Neutrophil (primary cell): ENCODE data around the gene ATP9B.

ENCODE experiments used
- H3K27ac ChIP-seq: fragments of 200-600 bp; sonication (generic); 2 replicates; pipeline ENCODE4 v1.5.1; 2016; ENCODE audit warnings: mild to moderate bottlenecking, moderate library complexity
- H3K27me3 ChIP-seq: fragments of 200-600 bp; sonication (generic); 2 replicates; pipeline ENCODE4 v1.6.0; 2016; ENCODE audit warnings: mild to moderate bottlenecking
- H3K36me3 ChIP-seq: fragments of 200-600 bp; sonication (generic); 2 replicates; pipeline ENCODE4 v1.5.1; 2017
- H3K4me1 ChIP-seq, 2 experiments: fragments of 200-600 bp in 1 of 2; sonication (generic) in 1 of 2; 1 replicate in 1 of 2; 2 replicates in 1 of 2; pipeline versions ENCODE4 v1.5.1 to v1.6.1; 2013 to 2016; ENCODE audit warnings: low read depth in 1 of 2, low read length in 1 of 2, mild to moderate bottlenecking in 1 of 2, moderate library complexity in 1 of 2; ENCODE audit not compliant: control insufficient read depth in 1 of 2, insufficient read depth in 1 of 2
- H3K4me3 ChIP-seq, 2 experiments: fragments of 200-600 bp in 1 of 2; sonication (generic) in 1 of 2; 1 replicate in 1 of 2; 2 replicates in 1 of 2; pipeline ENCODE4 v1.5.1; 2013 to 2016; ENCODE audit warnings: low read depth in 1 of 2, low read length in 1 of 2, mild to moderate bottlenecking in 1 of 2, moderate library complexity in 1 of 2
- H3K9me3 ChIP-seq: fragments of 200-600 bp; sonication (generic); 2 replicates; pipeline ENCODE4 v1.5.1; 2016
- CTCF ChIP-seq: fragments of 200-600 bp; sonication (generic); IDR thresholded peaks from 2 replicates; pipeline ENCODE4 v1.5.1; 2016; ENCODE audit warnings: antibody characterized with exemption

The ATP9B gene

GRCh38 chr18:79216176-79216575 lies 147.0 kb downstream of the ATP9B start:
- H3K4me1 ChIP-seq, result no peaks in the 10 kb centered on the region
- no peaks in the 10 kb centered on the region for H3K36me3 ChIP-seq

GRCh38 chr18:79217979-79218604 lies 148.9 kb downstream of the ATP9B start:
- Histone ChIP-seq H3K27ac (no peak overlapping the region), H3K4me3 (no peak overlapping the region), H3K9me3 (no peaks in the 10 kb centered on the region), H3K36me3 (no peaks in the 10 kb centered on the region), H3K4me1 (no peaks in the 10 kb centered on the region), H3K27me3 (no peaks in the 10 kb centered on the region)
- TF ChIP-seq CTCF, result no peak

More at GRCh38 chr18:79216176-79216575, 147.0 kb downstream of the ATP9B start:
- H3K27ac ChIP-seq, result no peak overlapping the region
- H3K27me3 ChIP-seq, result no peaks in the 10 kb centered on the region
- H3K4me3 ChIP-seq, result no peak overlapping the region
- no peak for TF ChIP-seq CTCF
- H3K9me3 ChIP-seq, result no peaks in the 10 kb centered on the region

- Histone ChIP-seq H3K27ac (no peak overlapping the region), H3K36me3 (no peaks in the 10 kb centered on the region), H3K4me3 (no peak overlapping the region), H3K4me1 (no peaks in the 10 kb centered on the region), H3K27me3 (no peaks in the 10 kb centered on the region), H3K9me3 (no peaks in the 10 kb centered on the region)
- TF ChIP-seq CTCF, result no peak
Observed at GRCh38 chr18:79218605-79219190, 149.5 kb downstream of the ATP9B start.

DNA sequence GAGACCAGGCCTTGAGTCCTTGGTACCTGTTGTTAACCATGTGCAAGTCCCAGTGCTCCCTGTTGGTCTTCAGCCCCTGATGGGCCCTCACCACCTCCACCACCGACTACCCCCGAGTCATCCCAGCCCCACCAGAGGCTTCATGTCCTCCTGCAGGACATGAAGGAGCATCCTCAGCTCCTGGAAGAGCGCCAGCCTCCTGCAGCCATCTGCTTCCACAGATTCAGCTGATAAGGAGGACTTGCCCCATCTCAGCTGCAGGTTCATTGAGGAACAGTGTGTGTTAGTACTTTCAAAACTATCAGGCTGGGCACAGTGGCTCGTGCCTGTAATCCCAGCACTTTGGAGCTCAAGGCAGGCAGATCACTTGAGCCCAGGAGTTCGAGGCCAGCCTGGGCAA lies 151.9 kb downstream of the ATP9B start:
- Histone ChIP-seq H3K36me3 (no peaks in the 10 kb centered on the region), H3K4me3 (no peak overlapping the region), H3K27ac (no peak overlapping the region), H3K9me3 (no peaks in the 10 kb centered on the region), H3K27me3 (no peaks in the 10 kb centered on the region), H3K4me1 (no peaks in the 10 kb centered on the region)
- TF ChIP-seq CTCF, result no peak

DNA sequence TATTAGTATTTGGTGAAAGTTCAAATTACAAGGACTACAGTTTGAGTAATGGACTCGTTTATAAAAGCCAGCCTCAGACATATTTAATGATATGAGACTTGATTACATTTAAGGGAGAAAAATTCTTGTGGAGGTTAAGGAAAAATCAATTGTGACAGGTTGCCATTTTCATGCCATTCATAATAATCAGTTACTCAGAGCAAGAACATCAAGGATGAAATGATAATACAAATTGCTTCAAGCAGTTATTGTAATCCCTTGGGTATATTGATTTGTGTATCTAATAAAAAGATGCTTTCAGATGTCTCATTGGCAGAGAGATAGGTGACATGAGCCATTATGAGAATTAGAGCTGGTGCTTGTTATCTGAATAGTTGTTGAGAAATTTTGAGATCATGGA lies 153.6 kb downstream of the ATP9B start:
- Histone ChIP-seq H3K4me3 (no peak overlapping the region), H3K4me1 (no peaks in the 10 kb centered on the region), H3K36me3 (no peaks in the 10 kb centered on the region), H3K27me3 (no peaks in the 10 kb centered on the region), H3K27ac (no peak overlapping the region), H3K9me3 (no peaks in the 10 kb centered on the region)
- TF ChIP-seq CTCF, result no peak
